K562 (cell line): ENCODE results near the gene CCNL1. TPM values are rescaled to one million over a fixed set of nuclear protein-coding genes. Genes with fewer than 3 reads are reported as not detected.

Experiments used
- ARNT ChIP-seq, 2 experiments: fragments of 450-650 bp; IDR thresholded peaks; 2 replicates each; pipeline ENCODE4 v1.6.1; 2016; ENCODE audit warnings: mild to moderate bottlenecking in 1 of 2
- CBFA2T3 ChIP-seq: fragments of 450-650 bp; IDR thresholded peaks from 2 replicates; pipeline ENCODE4 v1.6.1; 2017
- CTBP1 ChIP-seq: fragments of 450-650 bp; IDR thresholded peaks from 2 replicates; pipeline ENCODE4 v1.6.1; 2016; ENCODE audit warnings: borderline replicate concordance
- EGR1 ChIP-seq: fragments of 450-650 bp; conservative IDR thresholded peaks from 2 replicates; pipeline ENCODE4 v1.6.1; 2017; ENCODE audit warnings: mild to moderate bottlenecking
- ELF2 ChIP-seq: fragments of 250-450 bp; sonication (Bioruptor Pico); IDR thresholded peaks from 2 replicates; pipeline ENCODE4 v1.5.0; 2021; ENCODE audit warnings: mild to moderate bottlenecking
- EP300 ChIP-seq: IDR thresholded peaks from 2 replicates; pipeline ENCODE4 v1.6.1; 2012; ENCODE audit warnings: low read length, improper control_type of control experiment
- KDM1A ChIP-seq, 2 experiments: fragments of 450-650 bp; IDR thresholded peaks; 2 replicates each; pipeline ENCODE4 v1.6.1; 2016; ENCODE audit warnings: mild to moderate bottlenecking in 2 of 2
- L3MBTL2 ChIP-seq: fragments of 450-650 bp; IDR thresholded peaks from 2 replicates; pipeline ENCODE4 v1.6.1; 2016; ENCODE audit warnings: mild to moderate bottlenecking, moderate library complexity
- MECOM ChIP-seq: fragments of 250-450 bp; sonication (Bioruptor Pico); IDR thresholded peaks from 2 replicates; pipeline ENCODE4 v1.8.0; 2022; ENCODE audit warnings: inconsistent platforms
- MTA3 ChIP-seq: fragments of 450-650 bp; formaldehyde crosslinking; IDR thresholded peaks from 2 replicates; pipeline ENCODE4 v1.6.1; 2017; ENCODE audit warnings: mild to moderate bottlenecking, borderline replicate concordance
- NUFIP1 ChIP-seq: fragments of 450-650 bp; IDR thresholded peaks from 2 replicates; pipeline ENCODE4 v1.6.1; 2018; ENCODE audit not compliant: partially characterized antibody
- PHB ChIP-seq: fragments of 250-450 bp; sonication (Bioruptor Pico); IDR thresholded peaks from 2 replicates; pipeline ENCODE4 v1.5.0; 2021
- RAD51 ChIP-seq: fragments of 450-650 bp; IDR thresholded peaks from 2 replicates; pipeline ENCODE4 v1.7.1; 2016; ENCODE audit warnings: low read depth, mild to moderate bottlenecking, borderline replicate concordance
- RBM39 ChIP-seq: fragments of 200-400 bp; formaldehyde crosslinking; optimal IDR thresholded peaks from 2 replicates; pipeline ENCODE3; 2018; ENCODE audit warnings: low read depth, low read length
- SMAD4 ChIP-seq: fragments of 250-450 bp; sonication (Bioruptor Pico); conservative IDR thresholded peaks from 2 replicates; pipeline ENCODE4 v1.8.0; 2021; ENCODE audit warnings: inconsistent platforms, mild to moderate bottlenecking, moderate library complexity
- SMARCA4 ChIP-seq: fragments of 450-650 bp; IDR thresholded peaks from 2 replicates; pipeline ENCODE4 v1.6.1; 2016
- SMARCB1 ChIP-seq: IDR thresholded peaks from 2 replicates; pipeline ENCODE4 v1.6.1; 2011; ENCODE audit warnings: improper control_type of control experiment, low read depth; ENCODE audit not compliant: insufficient read length
- TAF7 ChIP-seq: fragments of 450-650 bp; IDR thresholded peaks from 2 replicates; pipeline ENCODE4 v1.6.1; 2016; ENCODE audit warnings: missing genetic modification characterization, missing compliant biosample characterization
- TEAD1 ChIP-seq, 2 experiments: fragments of 450-650 bp in 1 of 2; sonication (generic) in 1 of 2; formaldehyde crosslinking; IDR thresholded peaks; 2 replicates each; pipeline versions ENCODE4 v1.4.0 to v1.8.0; 2020 to 2022; ENCODE audit warnings: mild to moderate bottlenecking in 2 of 2, missing genetic modification reagents in 1 of 2
- TEAD4 ChIP-seq, 2 experiments: sonication (generic) in 1 of 2; formaldehyde crosslinking in 1 of 2; IDR thresholded peaks; 2 replicates each; pipeline versions ENCODE4 v1.6.1 to v1.8.0; 2012 to 2022; ENCODE audit warnings: borderline replicate concordance in 1 of 2, inconsistent platforms in 1 of 2, low read length in 1 of 2, mild to moderate bottlenecking in 1 of 2, missing genetic modification reagents in 1 of 2
- TRIM28 ChIP-seq: fragments of 450-650 bp; IDR thresholded peaks from 2 replicates; pipeline ENCODE4 v1.6.1; 2017
- UBTF ChIP-seq, 2 experiments: IDR thresholded peaks; 2 replicates each; pipeline ENCODE4 v1.6.1; 2012; ENCODE audit warnings: improper control_type of control experiment in 2 of 2, low read depth in 2 of 2, low read length in 2 of 2, borderline replicate concordance in 1 of 2
- ZEB2 ChIP-seq: fragments of 450-650 bp; IDR thresholded peaks from 2 replicates; pipeline ENCODE4 v1.6.1; 2016
- ZNF184 ChIP-seq: sonication (generic); formaldehyde crosslinking; IDR thresholded peaks from 2 replicates; pipeline ENCODE4 v1.5.0; 2020; ENCODE audit warnings: missing genetic modification reagents
- ZNF584 ChIP-seq: fragments of 200-800 bp; sonication (Bioruptor generic); IDR thresholded peaks from 2 replicates; pipeline ENCODE4 v1.6.1; 2016; ENCODE audit warnings: low read depth, mild to moderate bottlenecking, missing genetic modification characterization, missing compliant biosample characterization
- polyA plus RNA-seq, 8 experiments: library from polyadenylated mRNA; depleted of rRNA in 4 of 8; stranded (reverse) in 5 of 8; unstranded in 3 of 8; fragments of >200 nt; fragmentation: Nextera tagmentation in 2 of 8; fragmentation: Illumina TruSeq in 1 of 8; extraction: Ambion mirVana in 2 of 8; extraction: Trizol in 1 of 8; gene quantifications; 2 replicates each; pipeline versions ENCODE4 v1.2.1 to v1.2.3, GENCODE V29; 2011 to 2014; ENCODE audit warnings: inconsistent platforms in 1 of 8, missing spikeins in 1 of 8
- total RNA-seq, 7 experiments: library from RNA; depleted of rRNA in 6 of 7; stranded (reverse); fragments of >200 nt in 6 of 7; fragmentation: Illumina TruSeq in 2 of 7; extraction: Trizol in 2 of 7; gene quantifications; 2 replicates each; pipeline versions ENCODE4 v1.2.1 to v1.2.3, GENCODE V29; 2011 to 2021; ENCODE audit warnings: low replicate concordance in 1 of 7
- TF ChIP-seq, protein P1 (sequence below): fragments of 250-450 bp; sonication (Bioruptor Pico); IDR thresholded peaks from 2 replicates; pipeline ENCODE4 v1.4.0; 2020; ENCODE audit warnings: mild to moderate bottlenecking, moderate library complexity
- TF ChIP-seq, protein P2 (sequence below): fragments of 250-450 bp; sonication (Bioruptor Pico); IDR thresholded peaks from 2 replicates; pipeline ENCODE4 v1.6.1; 2021; ENCODE audit warnings: mild to moderate bottlenecking

CCNL1 gene
- total and polyA plus RNA-seq, 9 of the 15 experiments (the other 6 are each of a cell fraction or from before 2014, with no cell fraction given) = 16.1 to 186 (median 132) TPM

DNA sequence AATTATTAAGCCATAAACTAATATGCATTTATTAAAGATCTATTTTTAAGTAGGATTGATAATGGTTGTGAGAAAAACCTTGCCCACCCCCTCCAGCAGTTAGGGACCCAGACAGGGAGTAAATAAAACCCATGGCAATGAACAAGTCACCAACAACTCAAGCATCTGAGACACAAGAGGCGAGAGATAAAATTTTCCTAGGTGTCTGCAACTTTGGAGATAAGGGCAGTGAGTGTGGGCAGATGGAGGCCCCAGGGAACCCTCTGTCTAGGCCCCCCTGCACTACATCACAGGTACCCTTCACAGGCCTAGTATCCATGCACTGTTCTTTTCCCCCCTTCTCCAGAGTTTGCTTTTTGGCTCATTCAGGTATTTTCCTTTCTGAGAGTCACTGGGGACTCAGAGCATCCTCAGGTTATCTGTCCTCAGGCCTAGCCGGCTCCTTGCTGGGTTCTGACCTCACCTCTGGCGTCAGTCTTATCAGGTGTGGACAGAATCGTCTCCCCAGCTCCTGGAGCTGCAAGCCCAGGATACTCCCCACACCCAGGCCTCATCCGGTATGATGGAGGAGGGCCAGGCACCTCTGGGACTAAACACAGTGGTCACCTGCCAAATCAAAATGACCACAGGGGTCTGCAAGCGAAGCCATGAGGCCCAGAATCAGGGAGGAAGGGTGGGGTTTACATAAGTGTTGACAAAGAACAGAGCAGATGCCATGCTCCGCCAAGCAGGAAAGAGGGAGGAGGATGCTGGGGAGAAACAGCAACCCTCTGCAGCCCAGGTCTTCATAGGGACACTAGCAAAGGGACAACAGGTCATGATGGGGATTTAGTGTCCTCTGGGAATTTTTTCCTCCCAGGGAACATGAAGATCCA lies 50.4 kb downstream of the CCNL1 start (continued):
- TF ChIP-seq MECOM (peak; percentile 20; the same call in 1 of the 2 replicates), CBFA2T3 (peak; percentile 98), TEAD1 (CRISPR knock-in tag; IDR thresholded peaks at IDR 0.05) (0 out of 4 replicates have a peak, but pooled peaks of 1 of the 2 experiments have one; percentile 22), MTA3 (peak; percentile 58; the same call in 1 of the 2 replicates), ZNF184 (no peak), PHB (CRISPR knock-in tag) (no peak), ZEB2 (peak; percentile 99), TEAD4 (IDR thresholded peaks at IDR 0.05; ENCODE audit: low read length) (peak; percentile 94), TEAD4 (CRISPR knock-in tag; IDR thresholded peaks at IDR 0.05; ENCODE audit: borderline replicate concordance) (no peak), RBM39 (no peak), EP300 (peak; percentile 93), ELF2 (CRISPR knock-in tag) (no peak), SMARCA4 (peak; percentile 92), NUFIP1 (no peak), RAD51 (no peak), ARNT (IDR thresholded peaks at IDR 0.05) (0 out of 4 replicates have a peak, but pooled peaks of 1 of the 2 experiments have one; percentile 70), ZNF584 (CRISPR knock-in tag) (0 out of 2 replicates have a peak, but pooled peaks have one; percentile 54), KDM1A (IDR thresholded peaks at IDR 0.05) (peak; percentile 92 to 93), CTBP1 (peak; percentile 100), SMAD4 (CRISPR knock-in tag) (peak; percentile 98), TAF7 (tag) (0 out of 2 replicates have a peak, but pooled peaks have one; percentile 5), UBTF (IDR thresholded peaks at IDR 0.05; ENCODE audit: borderline replicate concordance in 1 of 2, low read depth in 2 of 2, low read length in 2 of 2) (peak in 1 of 2 experiments; percentile 80; a peak in 2 of 4 replicates), SMARCB1 (no peak), L3MBTL2 (peak; percentile 46), TRIM28 (no peak), EGR1 (peak; percentile 35; the same call in 1 of the 2 replicates)
- TF ChIP-seq, protein P1, sequence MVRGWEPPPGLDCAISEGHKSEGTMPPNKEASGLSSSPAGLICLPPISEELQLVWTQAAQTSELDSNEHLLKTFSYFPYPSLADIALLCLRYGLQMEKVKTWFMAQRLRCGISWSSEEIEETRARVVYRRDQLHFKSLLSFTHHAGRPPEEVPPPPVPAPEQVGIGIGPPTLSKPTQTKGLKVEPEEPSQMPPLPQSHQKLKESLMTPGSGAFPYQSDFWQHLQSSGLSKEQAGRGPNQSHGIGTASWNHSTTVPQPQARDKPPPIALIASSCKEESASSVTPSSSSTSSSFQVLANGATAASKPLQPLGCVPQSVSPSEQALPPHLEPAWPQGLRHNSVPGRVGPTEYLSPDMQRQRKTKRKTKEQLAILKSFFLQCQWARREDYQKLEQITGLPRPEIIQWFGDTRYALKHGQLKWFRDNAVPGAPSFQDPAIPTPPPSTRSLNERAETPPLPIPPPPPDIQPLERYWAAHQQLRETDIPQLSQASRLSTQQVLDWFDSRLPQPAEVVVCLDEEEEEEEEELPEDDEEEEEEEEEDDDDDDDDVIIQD (CRISPR knock-in tag) = no peak
- TF ChIP-seq, protein P2, sequence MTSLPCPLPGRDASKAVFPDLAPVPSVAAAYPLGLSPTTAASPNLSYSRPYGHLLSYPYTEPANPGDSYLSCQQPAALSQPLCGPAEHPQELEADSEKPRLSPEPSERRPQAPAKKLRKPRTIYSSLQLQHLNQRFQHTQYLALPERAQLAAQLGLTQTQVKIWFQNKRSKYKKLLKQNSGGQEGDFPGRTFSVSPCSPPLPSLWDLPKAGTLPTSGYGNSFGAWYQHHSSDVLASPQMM (CRISPR knock-in tag) = no peak
